Mesenchymal stem cell (in vitro differentiated cells and primary cell): ENCODE measurements around the gene DEGS2.
A peak's percentile ranks its signal among the peaks of the same experiment; 100 is the strongest.

Source experiments
- DNase-seq: peaks from one replicate; pipeline ENCODE4 v3.0.0-alpha.2; 2013
- H2AFZ ChIP-seq: one replicate; pipeline ENCODE4 v1.6.1; 2013; ENCODE audit warnings: low read depth, mild to moderate bottlenecking, control low read depth, inconsistent platforms, low read length, moderate library complexity
- H2AK5ac ChIP-seq: 2 replicates; pipeline ENCODE4 v1.6.1; 2013; ENCODE audit warnings: low read length, moderate library complexity, mild to moderate bottlenecking, inconsistent platforms; ENCODE audit not compliant: severe bottlenecking
- H2BK120ac ChIP-seq: one replicate; pipeline ENCODE4 v1.6.1; 2013; ENCODE audit warnings: low read depth, mild to moderate bottlenecking, inconsistent platforms, low read length, moderate library complexity
- H2BK12ac ChIP-seq, 2 experiments: one replicate each; pipeline ENCODE4 v1.6.1; 2013; ENCODE audit warnings: inconsistent platforms in 2 of 2, low read length in 2 of 2, mild to moderate bottlenecking in 2 of 2, moderate library complexity in 2 of 2, control low read depth in 1 of 2
- H2BK15ac ChIP-seq: one replicate; pipeline ENCODE4 v1.6.1; 2013; ENCODE audit warnings: mild to moderate bottlenecking, low read depth, inconsistent platforms; ENCODE audit not compliant: poor library complexity, severe bottlenecking
- H2BK5ac ChIP-seq: 2 replicates; pipeline ENCODE4 v1.6.1; 2013; ENCODE audit warnings: low read depth, mild to moderate bottlenecking, low read length, control low read depth, inconsistent platforms; ENCODE audit not compliant: poor library complexity, severe bottlenecking
- H3K14ac ChIP-seq, 2 experiments: one replicate each; pipeline ENCODE4 v1.6.1; 2013; ENCODE audit warnings: inconsistent platforms in 2 of 2, low read length in 2 of 2, control low read depth in 1 of 2, mild to moderate bottlenecking in 1 of 2, moderate library complexity in 1 of 2
- H3K18ac ChIP-seq, 2 experiments: one replicate each; pipeline ENCODE4 v1.6.1; 2013; ENCODE audit warnings: inconsistent platforms in 2 of 2, low read length in 2 of 2, control low read depth in 1 of 2, low read depth in 1 of 2, mild to moderate bottlenecking in 1 of 2
- H3K23ac ChIP-seq, 2 experiments: one replicate each; pipeline ENCODE4 v1.6.1; 2013; ENCODE audit warnings: inconsistent platforms in 2 of 2, low read length in 2 of 2, mild to moderate bottlenecking in 2 of 2, moderate library complexity in 2 of 2, control low read depth in 1 of 2
- H3K27ac ChIP-seq: 2 replicates; pipeline ENCODE4 v1.5.1; 2013; ENCODE audit warnings: mild to moderate bottlenecking, moderate library complexity, low read length, control low read depth, inconsistent platforms; ENCODE audit not compliant: poor library complexity, severe bottlenecking
- H3K27me3 ChIP-seq, 2 experiments: 2 replicates each; pipeline versions ENCODE4 v1.6.1 to v1.7.0; 2013; ENCODE audit warnings: low read length in 2 of 2, mild to moderate bottlenecking in 2 of 2, moderate library complexity in 2 of 2, control low read depth in 1 of 2, inconsistent platforms in 1 of 2; ENCODE audit not compliant: control insufficient read depth in 1 of 2, insufficient read depth in 1 of 2
- H3K36me3 ChIP-seq, 2 experiments: 2 replicates each; pipeline versions ENCODE4 v1.6.1 to v1.7.0; 2013; ENCODE audit warnings: low read length in 2 of 2, control low read depth in 1 of 2, inconsistent platforms in 1 of 2, low read depth in 1 of 2, mild to moderate bottlenecking in 1 of 2; ENCODE audit not compliant: insufficient read depth in 2 of 2, control insufficient read depth in 1 of 2
- H3K4ac ChIP-seq, 2 experiments: one replicate each; pipeline ENCODE4 v1.6.1; 2013; ENCODE audit warnings: inconsistent platforms in 2 of 2, low read length in 2 of 2, mild to moderate bottlenecking in 2 of 2, moderate library complexity in 2 of 2, control low read depth in 1 of 2, low read depth in 1 of 2
- H3K4me1 ChIP-seq: 2 replicates; pipeline ENCODE4 v1.6.1; 2013; ENCODE audit warnings: low read depth, low read length, control low read depth; ENCODE audit not compliant: control insufficient read depth, insufficient read depth
- H3K4me2 ChIP-seq: 2 replicates; pipeline ENCODE4 v1.6.1; 2013; ENCODE audit warnings: low read length, mild to moderate bottlenecking, inconsistent platforms; ENCODE audit not compliant: poor library complexity, severe bottlenecking
- H3K4me3 ChIP-seq, 2 experiments: 2 replicates each; pipeline versions ENCODE4 v1.5.1 to v1.7.0; 2013; ENCODE audit warnings: low read length in 2 of 2, mild to moderate bottlenecking in 2 of 2, control low read depth in 1 of 2, low read depth in 1 of 2; ENCODE audit not compliant: insufficient read depth in 1 of 2
- H3K79me1 ChIP-seq: replicated peaks from 2 replicates; pipeline ENCODE4 v1.6.1; 2013; ENCODE audit warnings: mild to moderate bottlenecking, control low read depth, low read length, inconsistent platforms; ENCODE audit not compliant: poor library complexity, severe bottlenecking
- H3K9ac ChIP-seq: 2 replicates; pipeline ENCODE4 v1.7.0; 2013; ENCODE audit warnings: mild to moderate bottlenecking, low read length, moderate library complexity
- H3K9me3 ChIP-seq: 2 replicates; pipeline ENCODE4 v1.7.0; 2013; ENCODE audit warnings: mild to moderate bottlenecking, low read length; ENCODE audit not compliant: control insufficient read depth
- H4K8ac ChIP-seq: one replicate; pipeline ENCODE4 v1.6.1; 2013; ENCODE audit warnings: inconsistent platforms, mild to moderate bottlenecking, low read length, moderate library complexity
- H4K91ac ChIP-seq: one replicate; pipeline ENCODE4 v1.6.1; 2013; ENCODE audit warnings: mild to moderate bottlenecking, low read length, inconsistent platforms
- WGBS: methylation state at CpG from one replicate; pipeline ENCODE4 v1.1.7; 2013; ENCODE audit warnings: mixed read lengths; 5-methylcytosine and 5-hydroxymethylcytosine counted together

The DEGS2 gene

DNA sequence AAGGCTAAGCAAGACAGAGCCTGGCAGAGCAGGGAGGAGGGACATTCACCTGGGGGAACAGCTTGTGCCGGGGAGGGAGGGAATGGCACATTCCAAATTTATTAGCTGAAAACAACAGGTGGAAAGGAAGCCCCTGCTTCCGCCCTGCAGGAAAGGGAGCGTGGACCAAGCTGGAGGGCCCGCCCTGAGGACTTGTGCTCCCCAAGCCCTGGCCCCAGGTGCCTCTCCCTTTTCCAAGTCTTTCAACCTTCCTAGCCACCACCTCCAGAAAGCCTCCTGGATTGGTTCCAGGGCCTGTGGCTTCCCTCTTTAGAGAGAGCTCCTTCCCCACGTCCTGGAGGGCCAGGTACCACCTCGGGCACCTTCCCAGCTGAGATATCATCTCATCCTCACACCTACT, 2.7 kb downstream of the DEGS2 start:
- H2AFZ ChIP-seq: no peak overlapping the region
- peaks cover 16% of the 10 kb centered on the region for H3K9me3 ChIP-seq
- peaks cover 0 to 2% of the 10 kb centered on the region in 2 experiments for H3K36me3 ChIP-seq
- no peak overlapping the region for H2BK5ac ChIP-seq
- peaks cover 14% of the 10 kb centered on the region for H3K4me1 ChIP-seq
- no peak overlapping the region for H2BK120ac ChIP-seq
- no peak overlapping the region for H3K27ac ChIP-seq
- H3K14ac ChIP-seq: no peak overlapping the region
- H3K4me2 ChIP-seq: no peak overlapping the region
- H3K27me3 ChIP-seq: peaks cover 39 to 44% of the 10 kb centered on the region in 2 experiments
- no peak overlapping the region for H2BK12ac ChIP-seq
- no peak overlapping the region for H2AK5ac ChIP-seq
- H3K18ac ChIP-seq: no peak overlapping the region
- H3K4me3 ChIP-seq: no peak overlapping the region
- no peak overlapping the region for H2BK15ac ChIP-seq
- H3K23ac ChIP-seq: no peak overlapping the region
- H4K91ac ChIP-seq: no peak overlapping the region
- no peaks in the 10 kb centered on the region for H3K79me1 ChIP-seq
- H4K8ac ChIP-seq: no peak overlapping the region
- DNase-seq: no peak
- WGBS: 73% methylated on average over 6 of the region's 6 CpGs
- H3K9ac ChIP-seq: no peak overlapping the region
- H3K4ac ChIP-seq: no peak overlapping the region

DNA sequence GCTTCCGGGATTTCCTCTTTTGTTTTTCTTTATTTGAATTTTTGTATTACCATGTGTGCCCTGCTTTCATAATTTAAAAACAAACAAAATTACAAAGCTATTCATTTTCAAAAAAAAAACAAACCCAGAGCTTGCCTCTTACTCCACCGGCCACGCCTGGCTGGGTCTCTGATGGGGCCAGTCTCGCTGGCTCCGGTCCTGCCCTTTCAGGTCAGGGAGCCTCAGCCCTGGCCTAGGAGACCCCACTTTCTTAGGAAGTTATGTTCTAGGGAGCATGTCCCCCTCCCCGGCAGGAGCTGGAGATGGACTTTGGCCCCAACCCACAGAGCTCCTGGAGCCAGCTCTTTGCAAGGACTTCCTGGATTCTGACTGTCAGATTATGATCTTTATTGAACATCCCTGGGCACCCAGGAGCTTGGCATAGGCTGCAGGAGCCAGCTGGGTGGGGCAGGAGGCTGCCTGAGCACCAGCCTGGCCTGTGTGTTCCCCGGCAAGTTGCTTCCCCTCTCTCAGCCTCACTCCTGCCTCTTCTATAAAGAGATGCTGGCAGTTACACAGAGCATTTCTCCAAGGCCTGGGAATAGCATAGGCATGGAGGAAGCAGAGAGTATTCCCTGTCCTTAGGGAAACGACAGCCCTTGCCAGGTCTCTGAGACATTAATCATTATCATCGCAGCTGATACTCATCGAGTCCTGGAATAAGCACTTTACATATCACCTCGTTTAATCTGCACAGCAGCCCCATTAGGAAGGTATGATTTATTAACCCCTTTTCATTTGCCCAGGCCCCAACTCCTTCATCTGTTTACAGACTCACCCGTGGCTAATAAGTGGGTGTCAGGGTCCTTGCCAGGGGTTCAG, 3.5 kb downstream of the DEGS2 start:
- Histone ChIP-seq H2BK15ac (no peak overlapping the region), H3K27ac (no peak overlapping the region), H3K9ac (no peak overlapping the region), H3K23ac (no peak overlapping the region), H2AK5ac (no peak overlapping the region), H3K4me1 (peaks cover 14% of the 10 kb centered on the region), H3K9me3 (peaks cover 16% of the 10 kb centered on the region), H4K91ac (no peak overlapping the region), H3K79me1 (no peaks in the 10 kb centered on the region), H2BK120ac (no peak overlapping the region), H2BK5ac (no peak overlapping the region), H3K27me3 (peaks cover 35 to 41% of the 10 kb centered on the region in 2 experiments), H3K18ac (no peak overlapping the region), H2BK12ac (no peak overlapping the region), H3K36me3 (peaks cover 0 to 2% of the 10 kb centered on the region in 2 experiments), H3K4me3 (no peak overlapping the region), H3K14ac (no peak overlapping the region), H3K4me2 (no peak overlapping the region), H2AFZ (no peak overlapping the region), H3K4ac (no peak overlapping the region), H4K8ac (no peak overlapping the region)
- no peak for DNase-seq
- 66% methylated on average over 11 of the region's 12 CpGs for WGBS

DNA sequence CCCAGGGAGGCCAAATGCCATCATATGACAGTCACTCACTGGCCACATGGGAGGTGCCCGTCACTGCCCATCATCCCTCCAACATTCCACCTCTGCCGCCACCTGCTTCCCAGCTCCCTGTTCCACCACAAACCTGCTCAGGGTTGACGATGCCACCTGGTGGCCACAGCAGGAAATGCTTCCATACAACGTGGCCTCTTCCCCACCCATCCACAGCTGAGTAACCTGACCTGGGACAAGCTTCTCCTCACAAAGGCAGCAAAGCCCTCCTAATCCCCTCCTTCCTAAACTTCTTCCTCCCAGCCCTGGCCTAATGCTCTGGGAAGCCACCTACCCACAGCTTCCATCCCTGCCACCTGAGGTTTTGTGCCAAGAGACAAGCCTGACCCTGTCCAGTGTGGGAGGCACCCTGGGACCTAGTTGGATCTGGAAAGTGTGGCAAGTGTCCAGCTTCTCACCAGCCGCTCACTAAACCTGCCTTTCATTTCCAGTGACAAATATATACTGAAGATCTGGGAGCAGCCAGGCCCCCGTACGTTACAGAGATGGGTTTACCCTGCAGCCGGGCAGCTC, 4.3 kb downstream of the DEGS2 start:
- Histone ChIP-seq H4K8ac (no peak overlapping the region), H2BK12ac (no peak overlapping the region), H4K91ac (no peak overlapping the region), H2AK5ac (no peak overlapping the region), H3K18ac (no peak overlapping the region), H3K36me3 (peaks cover 0 to 2% of the 10 kb centered on the region in 2 experiments), H3K4me2 (no peak overlapping the region), H3K4ac (no peak overlapping the region), H3K9ac (no peak overlapping the region), H3K27me3 (peaks cover 26 to 33% of the 10 kb centered on the region in 2 experiments), H3K79me1 (no peaks in the 10 kb centered on the region), H3K4me1 (peaks cover 14% of the 10 kb centered on the region), H2BK5ac (no peak overlapping the region), H2AFZ (no peak overlapping the region), H3K9me3 (peaks cover 13% of the 10 kb centered on the region), H3K27ac (no peak overlapping the region), H3K23ac (no peak overlapping the region), H3K4me3 (no peak overlapping the region), H2BK15ac (no peak overlapping the region), H2BK120ac (no peak overlapping the region), H3K14ac (no peak overlapping the region)
- no peak for DNase-seq
- WGBS: 46% methylated on average over 8 of the region's 8 CpGs

DNA sequence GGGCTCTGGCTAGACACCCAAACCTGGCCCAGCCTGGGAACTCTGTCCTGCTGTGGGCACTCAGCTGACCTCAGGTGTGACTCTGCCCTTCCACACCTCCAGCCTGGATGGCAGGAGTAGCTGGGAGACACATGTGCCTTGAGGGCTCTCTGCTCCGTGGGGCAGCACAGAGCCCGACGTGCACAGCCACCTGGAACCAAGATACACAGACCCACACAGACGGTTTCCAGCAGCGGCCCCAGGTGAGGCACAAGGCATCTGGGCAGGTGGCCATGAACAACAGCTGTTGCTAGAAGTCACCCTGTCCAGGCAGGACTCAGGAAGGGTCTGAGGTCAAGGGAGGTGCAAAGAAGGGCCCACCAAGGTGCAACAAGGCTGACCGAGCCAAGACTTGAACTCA, 5.9 kb downstream of the DEGS2 start:
- WGBS: 90% methylated on average over 6 of the region's 6 CpGs

More for the DNA sequence above, 5.9 kb downstream of the DEGS2 start:
- no peak overlapping the region for H3K9ac ChIP-seq
- H2BK12ac ChIP-seq: no peak overlapping the region
- H3K4me3 ChIP-seq: peak overlapping the region in 1 of 2 experiments; percentile 21
- H3K36me3 ChIP-seq: peaks cover 0 to 2% of the 10 kb centered on the region in 2 experiments
- no peak overlapping the region for H3K4me2 ChIP-seq
- no peak overlapping the region for H2AK5ac ChIP-seq
- H3K79me1 ChIP-seq: no peaks in the 10 kb centered on the region
- DNase-seq: no peak
- no peak overlapping the region for H3K23ac ChIP-seq
- no peak overlapping the region for H2BK120ac ChIP-seq
- no peak overlapping the region for H3K4ac ChIP-seq
- no peak overlapping the region for H2AFZ ChIP-seq
- no peak overlapping the region for H3K27ac ChIP-seq
- peaks cover 3% of the 10 kb centered on the region for H3K4me1 ChIP-seq
- no peak overlapping the region for H2BK15ac ChIP-seq
- H3K27me3 ChIP-seq: peaks cover 19 to 35% of the 10 kb centered on the region in 2 experiments
- H4K8ac ChIP-seq: no peak overlapping the region
- H4K91ac ChIP-seq: no peak overlapping the region
- no peak overlapping the region for H2BK5ac ChIP-seq
- H3K9me3 ChIP-seq: peaks cover 11% of the 10 kb centered on the region
- H3K18ac ChIP-seq: no peak overlapping the region
- no peak overlapping the region for H3K14ac ChIP-seq
